CD14-positive monocyte (primary cell): ENCODE measurements around the gene SLC25A13. TPM values are rescaled to one million over a fixed set of nuclear protein-coding genes. Genes with fewer than 3 reads are reported as not detected.
A peak's percentile ranks its signal among the peaks of the same experiment; 100 is the strongest.

Source experiments
- DNase-seq, 3 donors: peaks; one replicate each; pipeline ENCODE4 v3.0.0-alpha.2; 2011 to 2022
- H2AFZ ChIP-seq: 2 replicates; pipeline ENCODE4 v1.6.0; 2012; ENCODE audit warnings: mild to moderate bottlenecking, low read depth, low read length, inconsistent platforms; ENCODE audit not compliant: insufficient read depth, poor library complexity, severe bottlenecking
- H3K27ac ChIP-seq, 2 donors: 1 replicate in 1 of 2; 2 replicates in 1 of 2; pipeline ENCODE4 v1.5.1; 2012 to 2013; ENCODE audit warnings: low read length in 2 of 2, control low read depth in 1 of 2, inconsistent platforms in 1 of 2, low read depth in 1 of 2, mild to moderate bottlenecking in 1 of 2
- H3K27me3 ChIP-seq, 2 donors: one replicate each; pipeline versions ENCODE4 v1.6.0 to v1.6.1; 2011 to 2013; ENCODE audit warnings: low read length in 2 of 2; ENCODE audit not compliant: control insufficient read depth in 2 of 2, insufficient read depth in 2 of 2
- H3K36me3 ChIP-seq, 2 donors: replicated peaks in 1 of 2; 1 replicate in 1 of 2; 2 replicates in 1 of 2; pipeline versions ENCODE4 v1.5.1 to v1.6.1; 2012 to 2013; ENCODE audit warnings: low read length in 2 of 2, control low read depth in 1 of 2, inconsistent platforms in 1 of 2, mild to moderate bottlenecking in 1 of 2; ENCODE audit not compliant: insufficient read depth in 2 of 2, control insufficient read depth in 1 of 2
- H3K4me1 ChIP-seq, 2 donors: 1 replicate in 1 of 2; 2 replicates in 1 of 2; pipeline versions ENCODE4 v1.5.1 to v1.6.1; 2012 to 2013; ENCODE audit warnings: low read length in 2 of 2, control low read depth in 1 of 2, inconsistent platforms in 1 of 2, mild to moderate bottlenecking in 1 of 2, moderate library complexity in 1 of 2; ENCODE audit not compliant: insufficient read depth in 2 of 2, control insufficient read depth in 1 of 2
- H3K4me2 ChIP-seq: replicated peaks from 2 replicates; pipeline ENCODE3; 2012; ENCODE audit warnings: low read length, moderate library complexity, mild to moderate bottlenecking; ENCODE audit not compliant: poor library complexity, severe bottlenecking; ENCODE audit errors: extremely low read depth
- H3K4me3 ChIP-seq, 3 experiments: fragments of 200-600 bp in 1 of 3; sonication (generic) in 1 of 3; replicated peaks in 1 of 3; 1 replicate in 2 of 3; 2 replicates in 1 of 3; pipeline ENCODE4 v1.5.1; 2011 to 2013; ENCODE audit warnings: low read length in 3 of 3, mild to moderate bottlenecking in 3 of 3, control low read depth in 2 of 3, low read depth in 2 of 3, inconsistent platforms in 1 of 3, moderate library complexity in 1 of 3
- H3K79me2 ChIP-seq: 2 replicates; pipeline ENCODE4 v1.6.0; 2012; ENCODE audit warnings: mild to moderate bottlenecking, control low read depth, inconsistent platforms, low read length, moderate library complexity; ENCODE audit not compliant: insufficient read depth
- H3K9ac ChIP-seq: 2 replicates; pipeline ENCODE4 v1.6.0; 2017; ENCODE audit warnings: low read length, mild to moderate bottlenecking; ENCODE audit not compliant: insufficient read depth, poor library complexity, severe bottlenecking
- H3K9me3 ChIP-seq, 2 donors: replicated peaks in 1 of 2; 1 replicate in 1 of 2; 2 replicates in 1 of 2; pipeline versions ENCODE4 v1.5.1 to v1.6.1; 2012 to 2013; ENCODE audit warnings: low read length in 2 of 2, control low read depth in 1 of 2; ENCODE audit not compliant: control insufficient read depth in 1 of 2, insufficient read depth in 1 of 2
- H4K20me1 ChIP-seq: 2 replicates; pipeline ENCODE4 v1.6.0; 2012; ENCODE audit warnings: mild to moderate bottlenecking, low read length, control low read depth, moderate library complexity; ENCODE audit not compliant: insufficient read depth
- H3K27ac Mint-ChIP-seq, 7 donors: one replicate each; pipeline ENCODE4 v1.8.0; 2020; ENCODE audit warnings: mild to moderate bottlenecking in 7 of 7, mixed read lengths in 7 of 7, moderate library complexity in 6 of 7, inconsistent platforms in 2 of 7
- H3K27me3 Mint-ChIP-seq, 3 donors: one replicate each; pipeline ENCODE4 v1.8.0; 2021 to 2022; ENCODE audit warnings: low read depth in 3 of 3, mild to moderate bottlenecking in 3 of 3, mixed read lengths in 3 of 3, moderate library complexity in 3 of 3, inconsistent platforms in 1 of 3
- H3K36me3 Mint-ChIP-seq, 2 donors: one replicate each; pipeline ENCODE4 v1.8.0; 2020; ENCODE audit warnings: mixed read lengths in 2 of 2, inconsistent platforms in 1 of 2, mild to moderate bottlenecking in 1 of 2
- H3K4me1 Mint-ChIP-seq: one replicate; pipeline ENCODE4 v1.8.0; 2020; ENCODE audit warnings: mild to moderate bottlenecking, mixed read lengths
- H3K4me3 Mint-ChIP-seq, 2 donors: one replicate each; pipeline ENCODE4 v1.8.0; 2020; ENCODE audit warnings: mild to moderate bottlenecking in 2 of 2, mixed read lengths in 2 of 2, moderate library complexity in 1 of 2
- H3K9me3 Mint-ChIP-seq, 7 donors: one replicate each; pipeline ENCODE4 v1.8.0; 2020 to 2022; ENCODE audit warnings: mixed read lengths in 7 of 7, mild to moderate bottlenecking in 6 of 7, moderate library complexity in 6 of 7, inconsistent platforms in 2 of 7
- CTCF ChIP-seq: fragments of 200-600 bp; IDR thresholded peaks from one replicate; pipeline ENCODE4 v1.8.0; 2022; ENCODE audit warnings: antibody characterized with exemption, mild to moderate bottlenecking
- WGBS: methylation state at CpG from one replicate; pipeline ENCODE4 v1.1.5; 2013; ENCODE audit warnings: missing lambda C conversion rate; ENCODE audit not compliant: insufficient coverage; 5-methylcytosine and 5-hydroxymethylcytosine counted together
- intact Hi-C, 2 donors: fragments of 100-400 bp; cut with micrococcal nuclease; formaldehyde crosslinking; loops; one replicate each; pipeline versions ENCODE4 v1.15.0 to v1.15.1; 2023
- polyA plus RNA-seq, 3 donors: library from polyadenylated mRNA; depleted of rRNA in 1 of 3; unstranded in 2 of 3; stranded (reverse) in 1 of 3; fragments of 300-500 nt in 2 of 3; fragments of >200 nt in 1 of 3; fragmentation: Illumina TruSeq in 2 of 3; gene quantifications; 1 replicate in 2 of 3; 2 replicates in 1 of 3; pipeline ENCODE4 v1.2.3, GENCODE V29; 2012 to 2021

SLC25A13 gene
- polyA plus RNA-seq, 3 donors, result 12.7 to 15.7 (median 14.4) TPM

GRCh38 chr7:96241855-96242254, 80.0 kb downstream of the SLC25A13 start:
- H3K27me3 ChIP-seq, result no peaks in the 10 kb centered on the region
- Mint-ChIP-seq H3K4me3 (no peak overlapping the region), H3K36me3 (peaks cover 0 to 6% of the 10 kb centered on the region in 2 donors), H3K9me3 (peaks cover 0 to 3% (median 0%) of the 10 kb centered on the region in 7 donors), H3K27ac (peak overlapping the region in 2 of 7 donors; percentile 7 to 66), H3K27me3 (peaks cover 0 to 3% (median 1%) of the 10 kb centered on the region in 3 donors), H3K4me1 (peaks cover 14% of the 10 kb centered on the region)
- H4K20me1 ChIP-seq, result peaks cover 74% of the 10 kb centered on the region
- WGBS, result 73% methylated on average over 2 of the region's 3 CpGs
- no peak for TF ChIP-seq CTCF
- no peaks in the 10 kb centered on the region for H3K79me2 ChIP-seq
- no peak for DNase-seq
- no peak overlapping the region for H3K4me2 ChIP-seq
- intact Hi-C loops, result no loop called here
- H3K36me3 ChIP-seq, result no peaks in the 10 kb centered on the region
- no peak overlapping the region for H3K4me3 ChIP-seq
- H2AFZ ChIP-seq, result no peak overlapping the region
- no peak overlapping the region for H3K27ac ChIP-seq
- H3K9ac ChIP-seq, result no peak overlapping the region
- no peaks in the 10 kb centered on the region for H3K9me3 ChIP-seq
- no peaks in the 10 kb centered on the region for H3K4me1 ChIP-seq

- 93% methylated on average over 2 of the region's 3 CpGs for WGBS
- no peaks in the 10 kb centered on the region for H3K4me1 ChIP-seq
Observed at GRCh38 chr7:96238976-96239766, 82.7 kb downstream of the SLC25A13 start.

More at GRCh38 chr7:96238976-96239766, 82.7 kb downstream of the SLC25A13 start:
- peaks cover 14% of the 10 kb centered on the region for H3K4me1 Mint-ChIP-seq
- peaks cover 6 to 11% of the 10 kb centered on the region in 2 donors for H3K36me3 Mint-ChIP-seq
- intact Hi-C loops, result no loop called here
- no peak for DNase-seq
- H3K27me3 Mint-ChIP-seq, result peaks cover 0 to 3% (median 0%) of the 10 kb centered on the region in 3 donors
- Histone ChIP-seq H4K20me1 (peaks cover 69% of the 10 kb centered on the region), H3K27me3 (no peaks in the 10 kb centered on the region), H3K36me3 (peaks cover 0 to 7% of the 10 kb centered on the region in 2 donors), H3K4me2 (no peak overlapping the region), H3K9ac (no peak overlapping the region), H2AFZ (no peak overlapping the region), H3K79me2 (no peaks in the 10 kb centered on the region), H3K4me3 (no peak overlapping the region), H3K27ac (no peak overlapping the region), H3K9me3 (no peaks in the 10 kb centered on the region)
- H3K9me3 Mint-ChIP-seq, result peaks cover 0 to 3% (median 0%) of the 10 kb centered on the region in 7 donors
- H3K4me3 Mint-ChIP-seq, result no peak overlapping the region
- peak overlapping the region in 1 of 7 donors; percentile 35 for H3K27ac Mint-ChIP-seq
- TF ChIP-seq CTCF, result no peak
